Stimulated activated naive CD8-positive, alpha-beta T cell treated with anti-CD3 and anti-CD28 coated beads, Interleukin-15, Interleukin-2, amounts not matched to agents 100 ng/mL and 50 ng/mL, for 24 hours (primary cell): ENCODE data around the gene NADK2.
"Not testable (repeated sequence)": the region's sequence is repeated elsewhere in the genome, so short reads cannot be mapped to it uniquely, and the experiment has no call there.

Experiments
- H3K27ac Mint-ChIP-seq: one replicate; pipeline ENCODE4 v1.8.0; 2021; ENCODE audit warnings: mild to moderate bottlenecking, mixed read lengths
- H3K27me3 Mint-ChIP-seq: one replicate; pipeline ENCODE4 v1.8.0; 2021; ENCODE audit warnings: mixed read lengths
- H3K36me3 Mint-ChIP-seq: one replicate; pipeline ENCODE4 v1.8.0; 2021; ENCODE audit warnings: low read depth, mixed read lengths
- H3K4me1 Mint-ChIP-seq: one replicate; pipeline ENCODE4 v1.8.0; 2021; ENCODE audit warnings: low read depth, mixed read lengths
- H3K4me3 Mint-ChIP-seq: one replicate; pipeline ENCODE4 v1.8.0; 2021; ENCODE audit warnings: mild to moderate bottlenecking, mixed read lengths
- H3K9me3 Mint-ChIP-seq: one replicate; pipeline ENCODE4 v1.8.0; 2021; ENCODE audit warnings: mixed read lengths

The NADK2 gene

DNA sequence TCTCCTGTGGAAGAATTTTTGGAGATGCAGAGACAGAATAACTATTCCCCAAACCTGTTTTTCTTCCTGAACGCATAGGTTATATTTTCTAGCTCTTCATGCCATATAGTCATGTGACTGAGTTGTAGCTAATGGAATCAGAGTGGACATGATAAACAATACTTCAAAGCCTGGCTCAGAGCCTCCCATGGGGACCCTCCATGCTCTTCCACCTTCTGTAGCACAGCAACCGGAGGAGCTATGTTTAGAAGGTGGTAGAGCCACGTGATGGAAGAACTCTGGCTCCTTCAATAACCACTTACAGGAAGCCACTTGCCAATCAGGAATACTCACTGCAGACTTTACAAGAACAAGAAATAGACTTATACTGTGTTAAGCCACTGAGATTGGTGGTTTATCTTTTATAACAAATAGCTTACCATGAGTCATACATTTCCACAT lies 39.2 kb downstream of the NADK2 start:
- Mint-ChIP-seq H3K27ac (peak overlapping the region; percentile 76), H3K27me3 (no peaks in the 10 kb centered on the region), H3K9me3 (no peaks in the 10 kb centered on the region), H3K4me3 (no peak overlapping the region), H3K36me3 (peaks cover 49% of the 10 kb centered on the region), H3K4me1 (peaks cover 3% of the 10 kb centered on the region)

DNA sequence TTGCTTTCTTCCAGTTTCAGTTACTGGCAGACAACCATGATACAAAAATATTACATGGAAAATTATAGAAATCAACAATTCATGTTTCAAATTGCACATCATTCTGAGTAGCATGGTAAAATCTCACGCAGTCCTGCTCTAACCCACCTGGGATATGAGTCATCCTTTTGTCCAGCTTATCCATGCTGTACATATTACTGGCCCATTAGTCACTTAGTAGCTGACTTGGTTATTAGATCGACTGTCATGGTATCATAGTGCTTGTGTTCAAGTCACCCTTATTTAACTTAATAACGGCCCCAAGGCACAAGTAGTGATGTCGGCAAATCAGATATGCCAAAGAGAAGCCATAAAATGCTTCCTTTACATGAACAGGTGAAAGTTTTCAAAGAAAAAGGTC lies 41.2 kb downstream of the NADK2 start:
- H3K4me3 Mint-ChIP-seq: no peak overlapping the region

DNA sequence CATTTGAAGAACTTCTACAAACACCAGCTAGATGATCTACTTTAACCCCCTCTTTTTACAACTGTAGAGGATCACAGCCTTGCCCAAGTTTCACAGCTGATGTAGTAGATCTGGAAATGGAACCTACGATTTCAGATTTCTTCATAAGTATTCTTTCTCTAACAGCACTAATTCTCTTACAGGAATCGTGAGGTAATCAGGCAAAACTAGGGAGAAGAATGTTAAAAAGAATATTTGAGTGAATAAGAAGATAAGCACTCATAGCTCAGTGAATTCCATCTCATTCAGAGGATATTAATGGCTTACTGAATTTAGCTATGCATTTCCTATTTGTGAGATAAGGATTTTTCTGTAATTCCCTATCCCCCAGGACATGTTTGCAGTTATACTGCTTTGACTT lies 42.1 kb downstream of the NADK2 start:
- Mint-ChIP-seq H3K36me3 (peaks cover 55% of the 10 kb centered on the region), H3K4me1 (peaks cover 3% of the 10 kb centered on the region)

More for the DNA sequence above, 41.2 kb downstream of the NADK2 start:
- Mint-ChIP-seq H3K4me1 (peaks cover 3% of the 10 kb centered on the region), H3K27me3 (no peaks in the 10 kb centered on the region), H3K9me3 (no peaks in the 10 kb centered on the region), H3K36me3 (peaks cover 55% of the 10 kb centered on the region), H3K27ac (no peak overlapping the region)

DNA sequence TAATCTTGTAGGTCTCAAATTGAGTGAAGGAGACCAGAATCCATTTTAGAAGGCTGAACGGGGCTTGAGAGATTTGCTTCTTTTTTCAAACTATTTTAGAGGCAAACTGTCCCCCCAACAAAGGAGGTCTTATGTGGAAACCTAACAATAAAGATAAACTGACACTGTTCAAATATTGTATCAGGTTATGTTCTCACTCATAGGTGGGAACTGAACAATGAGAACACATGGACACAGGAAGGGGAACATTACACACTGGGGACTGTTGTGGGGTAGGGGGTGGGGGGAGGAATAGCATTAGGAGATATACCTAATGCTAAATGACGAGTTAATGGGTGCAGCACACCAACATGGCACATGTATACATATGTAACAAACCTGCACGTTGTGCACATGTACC lies 42.9 kb downstream of the NADK2 start:
- not testable (repeated sequence) for H3K4me3 Mint-ChIP-seq, H3K27me3 Mint-ChIP-seq, H3K4me1 Mint-ChIP-seq, H3K27ac Mint-ChIP-seq, H3K9me3 Mint-ChIP-seq
- peaks cover 56% of the 10 kb centered on the region for H3K36me3 Mint-ChIP-seq

More for the DNA sequence above, 42.1 kb downstream of the NADK2 start:
- Mint-ChIP-seq H3K4me3 (no peak overlapping the region), H3K9me3 (no peaks in the 10 kb centered on the region), H3K27me3 (no peaks in the 10 kb centered on the region), H3K27ac (no peak overlapping the region)

DNA sequence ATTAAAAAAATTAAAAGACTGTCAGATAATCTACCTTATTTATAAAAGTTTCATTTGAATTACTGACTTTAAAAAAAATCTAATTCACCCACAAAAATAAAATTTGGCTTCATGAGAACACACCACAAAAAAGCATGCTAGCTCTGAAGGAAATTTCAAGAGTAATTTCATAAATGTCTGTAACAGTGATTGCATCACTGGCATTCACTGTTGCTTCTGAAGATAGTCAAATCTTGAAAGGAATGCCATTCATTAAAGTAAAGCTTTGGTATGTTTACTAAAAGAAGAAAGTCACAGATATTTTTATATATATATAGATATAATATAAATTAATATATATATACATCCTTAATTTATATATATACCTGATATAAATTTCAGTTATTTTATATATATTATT lies 43.4 kb downstream of the NADK2 start:
- Mint-ChIP-seq H3K4me3 (no peak overlapping the region), H3K9me3 (no peaks in the 10 kb centered on the region), H3K36me3 (peaks cover 54% of the 10 kb centered on the region), H3K27ac (no peak overlapping the region), H3K27me3 (no peaks in the 10 kb centered on the region), H3K4me1 (peaks cover 3% of the 10 kb centered on the region)

DNA sequence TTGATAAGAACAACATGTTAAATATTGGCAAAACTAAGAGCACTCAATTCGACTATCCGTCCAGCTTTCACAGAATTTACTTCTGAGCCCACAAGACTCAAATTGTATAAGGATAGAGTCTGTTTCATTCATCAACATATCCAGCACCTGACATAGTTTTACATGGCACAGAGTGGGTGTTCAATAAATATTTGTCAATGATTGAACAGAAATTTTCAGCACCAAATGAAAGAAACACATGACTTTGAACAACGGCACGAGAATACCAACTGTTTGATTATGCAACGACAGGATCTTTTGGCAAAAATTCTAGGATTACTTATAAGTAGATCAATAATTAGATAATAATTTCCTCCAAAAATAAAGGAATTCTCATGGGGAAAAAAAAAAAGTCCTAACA lies 48.0 kb downstream of the NADK2 start:
- Mint-ChIP-seq H3K9me3 (peaks cover 6% of the 10 kb centered on the region), H3K27me3 (no peaks in the 10 kb centered on the region), H3K4me1 (no peaks in the 10 kb centered on the region), H3K36me3 (peaks cover 73% of the 10 kb centered on the region), H3K27ac (no peak overlapping the region), H3K4me3 (no peak overlapping the region)

DNA sequence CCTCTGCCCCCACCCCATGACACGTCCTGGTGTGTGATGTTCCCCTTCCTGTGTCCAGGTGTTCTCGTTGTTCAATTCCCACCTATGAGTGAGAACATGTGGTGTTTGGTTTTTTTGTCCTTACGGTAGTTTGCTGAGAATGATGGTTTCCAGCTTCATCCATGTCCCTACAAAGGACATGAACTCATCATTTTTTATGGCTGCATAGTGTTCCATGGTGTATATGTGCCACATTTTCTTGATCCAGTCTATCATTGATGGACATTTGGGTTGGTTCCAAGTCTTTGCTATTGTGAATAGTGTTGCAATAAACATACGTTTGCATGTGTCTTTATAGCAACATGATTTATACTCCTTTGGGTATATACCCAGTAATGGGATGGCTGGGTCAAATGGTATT lies 57.3 kb downstream of the NADK2 start:
- H3K27ac Mint-ChIP-seq, H3K27me3 Mint-ChIP-seq, H3K4me3 Mint-ChIP-seq, H3K4me1 Mint-ChIP-seq: not testable (repeated sequence)
- Mint-ChIP-seq H3K36me3 (peaks cover 97% of the 10 kb centered on the region), H3K9me3 (peaks cover 17% of the 10 kb centered on the region)

DNA sequence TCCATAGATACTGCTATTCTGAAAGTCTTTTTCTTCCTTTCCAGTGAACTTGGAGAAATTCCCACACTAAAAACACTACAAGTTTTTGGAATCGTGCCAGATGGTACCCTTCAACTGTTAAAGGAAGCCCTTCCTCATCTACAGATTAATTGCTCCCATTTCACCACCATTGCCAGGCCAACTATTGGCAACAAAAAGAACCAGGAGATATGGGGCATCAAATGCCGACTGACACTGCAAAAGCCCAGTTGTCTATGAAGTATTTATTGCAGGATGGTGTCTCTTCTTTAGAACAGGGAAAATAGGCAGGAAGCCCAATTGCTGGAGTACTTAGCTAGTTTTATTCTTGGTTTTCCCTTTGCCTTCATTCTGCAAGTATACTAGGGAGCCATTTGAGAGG lies 60.0 kb downstream of the NADK2 start:
- Mint-ChIP-seq H3K27ac (no peak overlapping the region), H3K27me3 (no peaks in the 10 kb centered on the region), H3K36me3 (peaks cover 95% of the 10 kb centered on the region), H3K9me3 (no peaks in the 10 kb centered on the region), H3K4me3 (no peak overlapping the region), H3K4me1 (peaks cover 7% of the 10 kb centered on the region)

DNA sequence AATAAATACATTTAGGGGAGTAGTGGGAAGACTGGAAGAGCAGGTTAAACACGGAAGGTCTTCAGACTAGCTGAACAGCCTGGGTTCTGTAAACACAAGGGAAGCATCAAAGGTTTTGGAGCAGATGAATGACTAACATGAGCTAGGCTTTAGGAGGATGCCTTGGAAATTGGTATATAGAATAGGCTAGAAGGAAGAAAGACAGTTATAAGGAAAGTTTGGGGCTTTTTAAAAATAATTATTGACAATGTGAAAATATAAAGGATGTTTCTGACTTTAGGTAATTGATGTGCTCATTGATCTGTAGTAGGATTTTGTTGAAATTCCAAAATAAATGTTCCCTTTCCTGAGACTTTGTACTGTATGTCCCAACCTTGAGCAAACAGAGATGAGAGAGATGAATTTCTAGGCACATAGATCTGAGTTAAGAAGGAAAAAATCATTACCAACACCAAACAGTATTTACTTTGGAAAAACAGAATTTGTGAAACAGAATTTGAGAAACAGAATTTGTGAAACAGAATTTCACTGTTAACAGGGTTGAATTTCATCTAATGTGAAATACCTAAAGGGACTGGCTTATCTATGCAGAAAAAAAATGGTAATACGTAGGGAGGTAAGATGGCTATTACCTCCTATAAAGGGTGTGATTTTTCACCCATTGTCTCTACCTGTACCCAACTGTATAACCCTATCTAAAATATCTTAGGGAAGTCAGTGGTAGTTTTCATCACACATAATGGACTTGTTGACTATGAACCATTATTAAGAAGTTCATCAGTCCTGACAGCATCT lies 61.0 kb downstream of the NADK2 start:
- H3K27ac Mint-ChIP-seq: no peak overlapping the region
- H3K4me3 Mint-ChIP-seq: no peak overlapping the region
- H3K27me3 Mint-ChIP-seq: no peaks in the 10 kb centered on the region
- H3K9me3 Mint-ChIP-seq: no peaks in the 10 kb centered on the region
- H3K4me1 Mint-ChIP-seq: peaks cover 10% of the 10 kb centered on the region
- peaks cover 89% of the 10 kb centered on the region for H3K36me3 Mint-ChIP-seq

DNA sequence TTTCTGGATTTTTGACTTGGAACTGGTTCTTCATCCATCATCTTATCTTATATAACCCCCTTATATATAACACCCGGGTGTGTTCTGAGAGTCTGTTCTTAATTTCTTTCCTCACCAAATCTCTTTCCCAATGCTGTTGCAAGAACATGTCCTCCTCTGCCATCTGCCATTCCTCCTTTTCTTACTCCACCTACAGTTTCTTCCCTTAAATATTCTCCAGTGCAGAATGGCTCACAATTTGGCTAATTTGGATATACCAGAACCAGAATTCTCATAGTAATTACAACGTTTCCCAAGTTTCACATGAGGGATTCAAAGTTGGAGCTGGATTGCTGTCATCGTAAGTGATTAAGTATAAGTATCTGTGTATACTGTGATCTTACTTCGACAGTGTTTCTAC lies 61.8 kb downstream of the NADK2 start:
- H3K4me3 Mint-ChIP-seq: no peak overlapping the region
- no peaks in the 10 kb centered on the region for H3K9me3 Mint-ChIP-seq
- peaks cover 88% of the 10 kb centered on the region for H3K36me3 Mint-ChIP-seq
- H3K27me3 Mint-ChIP-seq: no peaks in the 10 kb centered on the region
- H3K4me1 Mint-ChIP-seq: peaks cover 10% of the 10 kb centered on the region
- no peak overlapping the region for H3K27ac Mint-ChIP-seq

DNA sequence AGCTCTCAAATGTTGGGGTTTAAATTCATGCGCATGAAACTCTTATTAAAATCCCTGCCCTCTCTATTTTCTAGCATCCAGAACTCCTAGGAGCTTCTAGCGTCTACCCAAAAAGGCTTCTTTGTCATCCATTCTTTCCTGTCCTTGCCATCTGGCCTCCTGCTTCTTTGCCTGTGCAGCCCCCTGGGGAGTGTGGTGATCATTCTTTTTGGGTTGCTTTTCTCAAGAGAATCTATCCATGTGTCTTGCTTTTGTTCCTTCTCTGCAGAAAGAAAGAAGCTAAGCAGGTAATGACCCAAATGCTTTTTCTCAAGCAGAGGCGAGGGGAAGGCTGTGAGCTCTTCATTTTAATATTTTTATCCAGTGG lies 63.2 kb downstream of the NADK2 start:
- H3K36me3 Mint-ChIP-seq: peaks cover 87% of the 10 kb centered on the region
- no peak overlapping the region for H3K4me3 Mint-ChIP-seq
- no peak overlapping the region for H3K27ac Mint-ChIP-seq
- no peaks in the 10 kb centered on the region for H3K9me3 Mint-ChIP-seq
- no peaks in the 10 kb centered on the region for H3K27me3 Mint-ChIP-seq
- H3K4me1 Mint-ChIP-seq: peaks cover 10% of the 10 kb centered on the region

DNA sequence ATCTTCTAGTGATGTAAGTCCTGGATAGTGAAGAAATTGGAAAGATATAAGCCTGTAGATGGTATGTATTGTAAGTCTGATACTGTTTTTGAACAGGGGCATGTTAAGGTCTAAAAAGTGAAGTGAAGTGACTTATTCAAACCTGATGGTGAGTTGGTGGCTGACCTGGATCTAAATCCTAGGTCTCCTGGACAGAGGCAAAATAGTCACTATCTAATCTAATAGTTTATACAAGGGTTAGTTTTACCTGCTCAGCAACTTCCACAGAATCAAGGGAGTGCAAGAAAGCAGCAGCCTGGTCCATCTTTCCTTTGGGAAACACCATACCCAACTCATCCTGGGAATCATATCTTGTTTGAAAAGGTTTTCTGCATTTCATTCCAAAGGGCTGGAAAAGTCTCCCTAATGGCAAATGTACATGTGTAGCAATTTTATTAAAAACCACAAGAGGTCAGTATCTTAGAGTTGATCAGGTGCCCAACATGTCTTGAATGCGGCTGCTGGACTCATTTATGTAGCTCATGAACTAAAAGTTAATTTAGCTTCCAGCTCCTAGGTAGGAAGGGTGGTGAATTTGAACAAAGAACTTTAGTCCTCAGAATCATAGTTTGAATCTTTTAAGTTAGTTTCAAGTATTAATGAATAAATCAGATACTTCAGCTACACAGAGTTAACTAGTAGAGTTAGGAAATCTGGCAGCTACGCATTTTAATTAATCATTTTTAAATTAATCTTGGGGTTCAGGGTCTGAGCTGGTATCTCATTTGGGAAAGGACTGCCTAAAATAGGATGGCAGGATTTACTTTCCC lies 63.8 kb downstream of the NADK2 start:
- Mint-ChIP-seq H3K27ac (no peak overlapping the region), H3K27me3 (no peaks in the 10 kb centered on the region), H3K36me3 (peaks cover 90% of the 10 kb centered on the region), H3K4me1 (peaks cover 10% of the 10 kb centered on the region), H3K4me3 (no peak overlapping the region), H3K9me3 (no peaks in the 10 kb centered on the region)

DNA sequence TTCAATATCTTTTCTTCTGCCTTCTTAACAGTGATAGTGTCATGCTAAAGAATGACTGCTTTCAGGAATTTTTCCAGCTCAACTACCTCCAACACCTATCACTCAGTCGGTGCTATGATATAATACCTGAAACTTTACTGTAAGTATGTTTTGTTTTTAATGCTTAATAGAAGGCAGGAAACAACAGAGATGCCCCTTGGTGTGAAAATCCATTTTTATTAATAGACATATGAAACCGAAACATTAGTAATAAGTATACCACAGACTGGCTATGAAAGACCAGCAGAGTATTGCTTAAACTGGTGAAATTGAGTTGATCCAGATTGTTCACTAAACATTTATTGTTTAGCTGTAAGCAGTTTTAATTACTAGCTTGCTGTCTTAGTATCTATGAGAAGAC lies 64.6 kb downstream of the NADK2 start:
- Mint-ChIP-seq H3K4me1 (peaks cover 10% of the 10 kb centered on the region), H3K27me3 (no peaks in the 10 kb centered on the region), H3K27ac (no peak overlapping the region), H3K36me3 (peaks cover 88% of the 10 kb centered on the region), H3K9me3 (no peaks in the 10 kb centered on the region), H3K4me3 (no peak overlapping the region)

DNA sequence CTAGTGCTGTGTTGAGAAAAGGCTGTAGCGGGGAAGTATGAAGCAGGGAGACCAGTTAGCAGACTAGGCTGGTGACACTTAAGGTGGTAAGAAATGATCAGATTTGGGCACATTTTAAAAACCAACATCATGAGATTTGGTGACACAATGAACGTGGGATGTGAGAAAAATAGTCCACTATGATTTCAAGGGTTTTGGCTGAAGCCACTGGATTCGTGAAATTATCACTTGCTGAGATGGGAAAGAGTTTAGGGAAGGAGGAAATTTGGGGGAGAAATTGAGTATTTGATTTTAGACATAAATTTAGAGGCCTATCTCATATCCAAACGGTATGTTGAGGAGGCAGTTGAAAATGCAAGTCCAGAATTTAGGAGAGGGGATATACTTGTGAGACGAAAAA lies 66.7 kb downstream of the NADK2 start:
- Mint-ChIP-seq H3K36me3 (peaks cover 88% of the 10 kb centered on the region), H3K4me1 (peaks cover 10% of the 10 kb centered on the region), H3K27ac (no peak overlapping the region), H3K27me3 (no peaks in the 10 kb centered on the region), H3K9me3 (no peaks in the 10 kb centered on the region), H3K4me3 (no peak overlapping the region)

DNA sequence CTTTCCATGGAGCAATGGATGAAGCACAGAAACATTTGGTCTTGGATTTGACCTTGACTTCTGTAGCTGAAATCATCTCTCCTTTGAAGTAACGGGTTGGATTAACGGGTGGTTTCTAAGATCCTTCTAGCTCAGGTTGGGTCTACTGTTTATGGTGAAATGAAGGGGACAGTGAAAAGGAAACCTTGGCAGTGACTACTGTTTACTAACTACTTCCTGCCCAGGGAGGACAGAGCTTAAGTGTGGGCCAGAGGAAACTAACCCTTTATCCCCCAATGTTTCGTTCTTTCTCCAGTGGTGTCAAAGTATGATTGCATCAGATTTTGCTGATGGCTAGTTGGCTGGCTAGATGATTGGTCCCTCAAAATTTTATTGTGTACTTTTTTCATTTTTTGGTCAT lies 67.6 kb downstream of the NADK2 start:
- no peak overlapping the region for H3K4me3 Mint-ChIP-seq
- no peak overlapping the region for H3K27ac Mint-ChIP-seq
- H3K9me3 Mint-ChIP-seq: no peaks in the 10 kb centered on the region
- H3K4me1 Mint-ChIP-seq: peaks cover 10% of the 10 kb centered on the region
- H3K36me3 Mint-ChIP-seq: peaks cover 88% of the 10 kb centered on the region
- no peaks in the 10 kb centered on the region for H3K27me3 Mint-ChIP-seq
